COLO668 (cell line): ENCODE measurements around the gene PANK2.
"Not testable (repeated sequence)": the region's sequence is repeated elsewhere in the genome, so short reads cannot be mapped to it uniquely, and the experiment has no call there.

Experiments
- DNase-seq: peaks from one replicate; lab custom pipeline; 2025; ENCODE audit not compliant: unreplicated experiment; lab: John Stamatoyannopoulos, UW

The PANK2 gene

DNA sequence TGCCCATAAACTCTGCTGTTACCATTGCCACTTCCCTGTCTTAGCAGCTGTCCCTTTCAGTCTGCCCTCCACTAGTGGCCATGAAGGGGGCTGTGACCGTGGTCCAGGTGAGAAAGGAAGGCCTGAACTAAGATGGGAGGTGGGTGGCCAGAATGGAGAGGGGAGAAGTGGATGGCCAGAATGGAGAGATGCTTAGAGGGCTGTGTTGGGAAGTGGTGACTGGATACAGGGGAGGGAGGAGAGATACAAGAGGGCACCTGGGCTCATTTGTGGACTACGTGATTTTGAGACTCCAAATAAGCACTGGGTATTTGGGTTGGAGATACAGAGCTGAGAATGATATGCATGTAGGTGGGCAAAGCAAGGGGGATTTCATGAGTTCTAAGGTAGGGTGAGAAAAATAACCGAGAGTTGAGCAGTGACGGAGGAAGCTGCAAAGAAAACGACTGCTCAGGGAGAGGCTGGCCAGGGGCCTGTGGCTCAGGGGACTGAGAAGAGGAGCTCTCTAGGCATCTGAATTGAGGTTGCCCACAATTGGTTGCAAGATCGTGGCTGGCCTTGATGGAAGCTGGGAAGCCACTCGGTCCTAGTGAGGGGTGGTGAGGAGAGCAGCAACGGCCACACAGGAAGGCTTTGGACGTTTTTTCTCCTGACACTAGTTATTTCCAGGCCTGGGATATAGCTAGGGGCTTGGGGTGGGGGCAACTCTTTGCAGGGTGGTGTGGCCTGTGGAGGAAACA is 36.9 kb downstream of the PANK2 start:
- no peak for DNase-seq

GRCh38 chr20:3927486-3928291 is 38.5 kb downstream of the PANK2 start:
- peak; percentile 29 for DNase-seq

GRCh38 chr20:3929713-3930060 is 40.5 kb downstream of the PANK2 start:
- no peak for DNase-seq

- DNase-seq: no peak
These were observed 41.3 kb downstream of the PANK2 start for GRCh38 chr20:3930265-3931206.

- no peak for DNase-seq
These were observed 42.5 kb downstream of the PANK2 start for GRCh38 chr20:3931664-3932063.

DNA sequence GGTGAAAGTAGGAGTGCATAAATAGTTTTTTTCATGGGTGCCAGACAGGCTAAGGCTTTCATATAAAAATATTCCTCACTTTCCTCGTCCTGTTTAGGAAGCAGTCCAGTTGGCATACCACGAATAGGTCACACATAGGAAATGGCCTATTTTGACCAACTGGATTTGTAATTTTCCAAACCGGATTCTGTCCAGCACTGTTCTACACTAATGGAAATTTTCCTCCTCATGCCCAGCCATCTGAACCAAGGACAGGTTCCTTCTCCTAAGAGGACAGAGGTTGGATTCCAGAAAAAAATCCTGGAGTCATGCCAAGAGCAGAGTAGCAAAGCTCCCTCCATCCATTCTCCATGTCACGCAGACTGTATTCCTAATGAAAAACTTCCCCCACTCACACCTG is 43.1 kb downstream of the PANK2 start:
- no peak for DNase-seq

DNA sequence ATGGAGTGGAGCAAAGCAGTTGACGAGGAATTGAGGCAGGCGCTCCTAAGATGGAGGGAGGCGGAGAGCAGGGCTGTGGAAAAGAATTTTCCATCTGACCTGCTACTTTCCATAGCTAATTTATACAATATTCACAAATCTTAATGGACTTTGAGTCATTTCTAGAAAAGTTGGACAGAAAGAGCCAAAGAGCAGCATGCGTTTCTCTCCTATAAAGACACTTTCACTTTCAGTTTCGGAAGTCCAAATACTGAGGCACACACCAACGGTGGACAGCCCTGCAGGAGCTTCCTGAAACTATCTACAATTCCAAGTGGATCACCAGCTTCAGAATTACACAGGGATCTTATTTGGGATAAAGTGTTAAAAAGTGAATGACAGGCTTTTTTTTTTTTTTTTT is 43.5 kb downstream of the PANK2 start:
- no peak for DNase-seq

GRCh38 chr20:3933218-3933617 is 44.0 kb downstream of the PANK2 start:
- DNase-seq: no peak

DNA sequence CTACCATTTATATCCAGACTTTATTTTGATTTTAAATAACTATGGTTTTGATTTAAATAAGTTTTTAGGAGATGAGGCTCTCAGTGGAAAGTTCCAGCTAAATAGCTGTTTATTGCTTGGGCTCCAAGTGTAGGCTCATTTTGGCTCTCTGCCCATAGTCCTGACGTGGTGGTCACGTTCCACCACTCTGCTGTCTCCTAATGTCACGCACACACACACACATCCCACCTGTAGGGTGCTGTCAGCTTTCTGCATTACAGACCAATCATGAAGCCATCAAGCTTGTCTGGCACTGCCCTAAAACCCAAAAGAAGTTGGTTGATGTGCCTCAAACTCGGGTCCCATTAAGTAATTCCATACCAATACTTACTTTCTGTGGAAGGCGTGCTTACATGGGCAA is 45.4 kb downstream of the PANK2 start:
- no peak for DNase-seq

GRCh38 chr20:3935295-3935955 is 46.2 kb downstream of the PANK2 start:
- no peak for DNase-seq

- DNase-seq: peak; percentile 37
These were observed 46.8 kb downstream of the PANK2 start for GRCh38 chr20:3935956-3936340.

DNA sequence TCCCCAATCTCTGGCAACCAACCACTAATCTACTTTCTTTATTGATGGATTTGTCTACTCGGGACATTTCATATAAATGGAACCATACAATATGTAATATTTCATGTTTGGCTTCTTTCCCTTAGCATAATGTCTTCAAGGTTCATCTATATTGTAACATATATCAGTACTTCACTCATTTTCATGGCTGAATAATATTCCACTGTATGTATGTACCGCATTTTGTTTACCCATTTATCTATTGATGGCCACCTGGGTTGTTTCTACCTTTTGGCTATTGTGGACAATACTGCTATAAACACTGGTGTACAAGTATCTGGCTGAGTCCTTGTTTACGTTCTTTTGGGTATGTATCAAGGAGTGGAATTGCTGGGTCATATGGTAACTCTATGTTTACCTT is 48.4 kb downstream of the PANK2 start:
- no peak for DNase-seq

- DNase-seq: no peak
These were observed 51.7 kb downstream of the PANK2 start for GRCh38 chr20:3940905-3941304.

- DNase-seq: not testable (repeated sequence)
These were observed 57.5 kb downstream of the PANK2 start for GRCh38 chr20:3946666-3947065.

DNA sequence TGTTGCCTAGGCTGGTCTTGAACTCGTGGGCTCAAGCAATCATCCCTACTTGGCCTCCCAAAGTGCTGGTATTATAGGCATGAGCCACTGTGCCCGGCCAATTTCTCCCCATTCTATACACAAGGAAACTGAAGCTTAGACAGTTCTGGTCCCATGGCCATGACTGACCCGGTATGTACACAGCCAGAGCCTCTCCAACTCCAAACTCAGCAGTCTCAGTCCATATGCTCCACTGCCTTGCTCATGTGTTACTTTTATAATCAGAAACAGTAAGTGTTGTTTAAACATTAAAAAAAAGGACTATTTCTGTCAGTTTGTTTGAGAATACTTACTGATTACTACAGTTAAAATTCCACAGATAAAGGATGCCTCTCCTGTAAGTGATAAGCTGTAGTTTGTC is 75.5 kb downstream of the PANK2 start:
- DNase-seq: no peak

- DNase-seq: no peak
These were observed 77.4 kb downstream of the PANK2 start for GRCh38 chr20:3966571-3966970.

DNA sequence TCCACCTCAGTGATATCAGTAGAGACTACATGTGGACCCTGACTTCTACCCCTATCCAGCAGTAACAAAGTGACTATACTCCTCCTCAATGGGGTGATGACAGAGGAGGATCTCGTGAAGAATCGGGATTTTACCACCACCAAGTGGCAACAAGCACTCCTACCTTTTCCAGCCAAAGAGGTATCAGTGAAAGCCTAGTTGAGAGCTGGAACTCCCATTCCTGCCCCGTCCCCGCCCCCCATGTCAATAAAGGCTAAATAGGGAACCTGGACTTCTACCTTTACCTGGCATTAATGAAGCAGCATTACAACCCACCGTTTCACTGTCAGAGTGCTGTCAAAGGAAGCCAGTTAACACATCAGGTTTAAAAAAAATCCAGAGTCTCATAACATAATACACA is 80.8 kb downstream of the PANK2 start:
- DNase-seq: no peak

GRCh38 chr20:3971145-3971544 is 82.0 kb downstream of the PANK2 start:
- no peak for DNase-seq

DNA sequence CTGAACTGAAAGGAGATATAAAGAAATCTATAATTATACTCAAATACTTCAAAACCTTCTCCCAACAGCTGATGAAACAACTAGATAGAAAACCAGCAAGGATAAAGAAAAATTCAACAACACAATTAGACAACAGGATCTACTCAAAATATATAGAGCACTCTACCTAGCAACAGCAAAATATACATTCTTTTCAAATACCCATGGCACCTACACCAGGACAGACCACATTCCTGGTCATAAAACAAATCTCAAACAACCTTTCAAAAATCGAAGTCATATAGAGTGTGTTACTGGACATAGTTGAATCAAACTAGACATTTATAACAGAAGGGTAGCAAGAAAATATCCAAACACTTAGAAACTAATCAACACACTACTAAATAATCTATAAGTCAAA is 83.0 kb downstream of the PANK2 start:
- DNase-seq: no peak

- not testable (repeated sequence) for DNase-seq
These were observed 83.4 kb downstream of the PANK2 start for GRCh38 chr20:3972631-3973030.

GRCh38 chr20:3973705-3974104 is 84.5 kb downstream of the PANK2 start:
- no peak for DNase-seq
